ENCODE measurements around the gene KCNJ8.

The KCNJ8 gene

DNA sequence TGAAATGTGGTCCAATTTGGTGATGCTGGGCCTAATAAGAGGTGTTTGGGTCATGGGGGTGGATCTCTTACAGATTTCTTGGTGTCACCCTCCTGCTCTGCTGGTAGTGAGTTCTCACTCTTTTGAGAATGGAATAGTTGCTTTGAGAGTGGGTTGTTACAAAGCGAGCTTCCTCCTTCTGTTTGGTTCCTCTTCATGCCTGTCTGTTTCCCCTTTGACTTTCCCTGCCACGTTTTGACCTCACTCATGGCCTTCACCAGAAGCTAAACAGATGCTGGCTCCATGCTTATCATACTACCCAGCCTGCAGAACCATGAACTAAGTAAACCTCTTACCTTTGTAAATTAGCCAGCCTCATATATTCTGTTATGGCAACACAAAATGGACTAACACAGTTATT, 59.1 kb downstream of the KCNJ8 start:
- no peak for DNase-seq (ENCODE audit: low spot score)

Measured in CD4-positive, alpha-beta T cell treated with Interleukin-6 at 100 ng/mL for 8 hours (primary cell).